22Rv1 (cell line): ENCODE results near the gene KCNAB1.

Experiments
- H3K27ac ChIP-seq: fragments of 450-650 bp; 2 replicates; pipeline ENCODE4 v1.5.1; 2017
- CTCF ChIP-seq: fragments of 450-650 bp; IDR thresholded peaks from 2 replicates; pipeline ENCODE4 v1.5.1; 2017; ENCODE audit warnings: mild to moderate bottlenecking
- ZFX ChIP-seq: fragments of 450-650 bp; IDR thresholded peaks from 2 replicates; pipeline ENCODE4 v1.6.1; 2017; ENCODE audit warnings: antibody characterized with exemption, borderline replicate concordance

KCNAB1 gene

GRCh38 chr3:156575641-156576040 lies 455.3 kb downstream of the KCNAB1 start:
- no peak overlapping the region for H3K27ac ChIP-seq
- TF ChIP-seq ZFX: no peak
- TF ChIP-seq CTCF: no peak

- no peak for TF ChIP-seq CTCF
- TF ChIP-seq ZFX: no peak
Observed at GRCh38 chr3:156576051-156576450, 455.7 kb downstream of the KCNAB1 start.

GRCh38 chr3:156576651-156577348 lies 456.4 kb downstream of the KCNAB1 start:
- TF ChIP-seq ZFX (no peak), CTCF (no peak)
- H3K27ac ChIP-seq: no peak overlapping the region

More at GRCh38 chr3:156576051-156576450, 455.7 kb downstream of the KCNAB1 start:
- no peak overlapping the region for H3K27ac ChIP-seq

- H3K27ac ChIP-seq: no peak overlapping the region
- TF ChIP-seq CTCF: no peak
- TF ChIP-seq ZFX: no peak
Observed at GRCh38 chr3:156577736-156578135, 457.4 kb downstream of the KCNAB1 start.

GRCh38 chr3:156579427-156579851 lies 459.1 kb downstream of the KCNAB1 start:
- no peak overlapping the region for H3K27ac ChIP-seq
- TF ChIP-seq ZFX (no peak), CTCF (no peak)

GRCh38 chr3:156581033-156581432 lies 460.7 kb downstream of the KCNAB1 start:
- TF ChIP-seq ZFX: no peak
- TF ChIP-seq CTCF: no peak
- H3K27ac ChIP-seq: no peak overlapping the region

GRCh38 chr3:156581954-156582353 lies 461.6 kb downstream of the KCNAB1 start:
- no peak overlapping the region for H3K27ac ChIP-seq
- no peak for TF ChIP-seq ZFX
- no peak for TF ChIP-seq CTCF
